Transverse colon (tissue), 4 donors: ENCODE measurements around the gene PRKCB. TPM values are rescaled to one million over a fixed set of nuclear protein-coding genes. Genes with fewer than 3 reads are reported as not detected.

Source experiments
- DNase-seq: peaks from one replicate; pipeline ENCODE4 v3.0.0-alpha.2; 2019
- H3K27ac ChIP-seq, 4 donors: fragments of 200-600 bp; sonication (generic); 2 replicates each; pipeline ENCODE4 v1.5.1; 2016 to 2018; ENCODE audit warnings: inconsistent platforms in 4 of 4
- H3K27me3 ChIP-seq: fragments of 200-600 bp; sonication (generic); 2 replicates; pipeline ENCODE4 v1.5.1; 2017; ENCODE audit warnings: inconsistent platforms
- H3K36me3 ChIP-seq, 4 donors: fragments of 200-600 bp; sonication (generic); 2 replicates each; pipeline ENCODE4 v1.5.1; 2017 to 2019; ENCODE audit warnings: inconsistent platforms in 4 of 4
- H3K4me1 ChIP-seq, 4 donors: fragments of 200-600 bp; sonication (generic); 2 replicates each; pipeline ENCODE4 v1.5.1; 2017 to 2020; ENCODE audit warnings: inconsistent platforms in 4 of 4
- H3K4me3 ChIP-seq, 4 donors: fragments of 200-600 bp; sonication (generic); 1 replicate in 1 of 4; 2 replicates in 3 of 4; pipeline versions ENCODE4 v1.5.1 to v1.6.1; 2017 to 2019; ENCODE audit warnings: inconsistent platforms in 4 of 4
- H3K9me3 ChIP-seq, 2 donors: fragments of 200-600 bp; sonication (generic); 2 replicates each; pipeline ENCODE4 v1.5.1; 2017 to 2019; ENCODE audit warnings: inconsistent platforms in 2 of 2
- CTCF ChIP-seq, 5 experiments: fragments of 200-600 bp in 3 of 5; fragments of 450-650 bp in 2 of 5; sonication (generic) in 3 of 5; IDR thresholded peaks; 1 replicate in 2 of 5; 2 replicates in 3 of 5; pipeline ENCODE4 v1.5.1; 2016 to 2017; ENCODE audit warnings: antibody characterized with exemption in 5 of 5, inconsistent platforms in 3 of 5, mild to moderate bottlenecking in 2 of 5, moderate library complexity in 1 of 5
- EP300 ChIP-seq: sonication (generic); formaldehyde crosslinking; IDR thresholded peaks from one replicate; pipeline ENCODE4 v1.6.1; 2017; ENCODE audit warnings: antibody characterized with exemption, low read depth
- POLR2A ChIP-seq: fragments of 450-650 bp; IDR thresholded peaks from one replicate; pipeline ENCODE4 v1.6.1; 2016; ENCODE audit warnings: antibody characterized with exemption, mild to moderate bottlenecking, moderate library complexity
- POLR2AphosphoS5 ChIP-seq, 3 donors: sonication (generic); formaldehyde crosslinking; IDR thresholded peaks; one replicate each; pipeline ENCODE4 v1.6.1; 2016; ENCODE audit warnings: antibody characterized with exemption in 3 of 3
- whole genome bisulfite sequencing, 2 donors: methylation state at CpG; one replicate each; pipeline ENCODE4 v1.1.5; 2018; ENCODE audit warnings: low coverage in 1 of 2; 5-methylcytosine and 5-hydroxymethylcytosine counted together
- in situ Hi-C, 4 donors: fragments of 200-750 bp; cut with MboI; loops; one replicate each; pipeline versions ENCODE4 v1.15.0 to v1.15.1; 2017; ENCODE audit warnings: low sequenced_read_pairs in 3 of 4, low pct_ligation_motif_present in 1 of 4, low pct_unique_long_range_greater_than_20kb in 1 of 4
- intact Hi-C: fragments of 100-400 bp; cut with DNase I; formaldehyde crosslinking; loops from one replicate; pipeline ENCODE4 v1.15.1; 2023; ENCODE audit warnings: low total_unique reads
- total RNA-seq, 4 donors: library from RNA; depleted of rRNA; stranded (reverse); fragments of >200 nt; gene quantifications; one replicate each; pipeline ENCODE4 v1.1.0, GENCODE V29; 2016

Gene PRKCB
- total RNA-seq, 4 donors from 2014 or later, result 9.0 to 28.3 (median 15.2) TPM

GRCh38 chr16:23847948-23848347 lies 12.2 kb downstream of the PRKCB start:
- TF ChIP-seq POLR2A, result no peak
- no peak for TF ChIP-seq CTCF (IDR thresholded peaks at IDR 0.05)
- no peak for TF ChIP-seq EP300
- TF ChIP-seq POLR2AphosphoS5 (IDR thresholded peaks at IDR 0.05), result no peak
- 68 to 77% methylated on average over 2 to 3 of the region's 3 CpGs for WGBS, 2 donors
- Histone ChIP-seq H3K4me3 (no peak overlapping the region), H3K27ac (no peak overlapping the region), H3K4me1 (peaks cover 0 to 3% (median 0%) of the 10 kb centered on the region in 4 donors), H3K9me3 (no peaks in the 10 kb centered on the region), H3K36me3 (no peaks in the 10 kb centered on the region), H3K27me3 (no peaks in the 10 kb centered on the region)
- in situ Hi-C loops (no loop called here), intact Hi-C loops (no loop called here)
- no peak for DNase-seq

- intact Hi-C loops (no loop called here), in situ Hi-C loops (no loop called here)
- H3K9me3 ChIP-seq, result no peaks in the 10 kb centered on the region
- H3K27me3 ChIP-seq, result no peaks in the 10 kb centered on the region
- no peak overlapping the region for H3K27ac ChIP-seq
- H3K36me3 ChIP-seq, result no peaks in the 10 kb centered on the region
- DNase-seq, result no peak
- 71 to 74% methylated on average over 8 to 9 of the region's 9 CpGs for WGBS, 2 donors
- no peak overlapping the region for H3K4me3 ChIP-seq
- peaks cover 0 to 5% (median 0%) of the 10 kb centered on the region in 4 donors for H3K4me1 ChIP-seq
- TF ChIP-seq EP300 (no peak), CTCF (IDR thresholded peaks at IDR 0.05) (no peak), POLR2A (no peak), POLR2AphosphoS5 (IDR thresholded peaks at IDR 0.05) (no peak)
Observed at GRCh38 chr16:23848958-23849357, 13.2 kb downstream of the PRKCB start.

- H3K4me1 ChIP-seq, result peaks cover 0 to 9% (median 1%) of the 10 kb centered on the region in 4 donors
- DNase-seq, result no peak
- no peak overlapping the region for H3K4me3 ChIP-seq
- no peaks in the 10 kb centered on the region for H3K36me3 ChIP-seq
- WGBS, 2 donors, result 40% methylated on average over 5 of the region's 5 CpGs; no CpG with 5 or more reads in 1 of the 2 donors
- H3K27ac ChIP-seq, result peak overlapping the region in 1 of 4 donors; percentile 19
- intact Hi-C loops (no loop called here), in situ Hi-C loops (no loop called here)
- no peaks in the 10 kb centered on the region for H3K27me3 ChIP-seq
- no peaks in the 10 kb centered on the region for H3K9me3 ChIP-seq
- TF ChIP-seq CTCF (IDR thresholded peaks at IDR 0.05), result no peak
- TF ChIP-seq POLR2A, result no peak
Observed at GRCh38 chr16:23852794-23853562, 17.2 kb downstream of the PRKCB start.

- in situ Hi-C loops (no loop called here), intact Hi-C loops (no loop called here)
- Histone ChIP-seq H3K4me3 (no peak overlapping the region), H3K9me3 (no peaks in the 10 kb centered on the region), H3K27me3 (no peaks in the 10 kb centered on the region), H3K36me3 (no peaks in the 10 kb centered on the region), H3K4me1 (peaks cover 0 to 20% (median 5%) of the 10 kb centered on the region in 4 donors), H3K27ac (no peak overlapping the region)
- DNase-seq, result no peak
- TF ChIP-seq EP300 (no peak), CTCF (IDR thresholded peaks at IDR 0.05) (no peak), POLR2A (no peak), POLR2AphosphoS5 (IDR thresholded peaks at IDR 0.05) (no peak)
- WGBS, 2 donors, result 74 to 75% methylated on average over 4 to 5 of the region's 5 CpGs
Observed at GRCh38 chr16:23855010-23855409, 19.2 kb downstream of the PRKCB start.
